Progenitor cell of endocrine pancreas (in vitro differentiated cells): ENCODE results near the gene YIPF6. TPM values are rescaled to one million over a fixed set of nuclear protein-coding genes. Genes with fewer than 3 reads are reported as not detected.
"Not testable (repeated sequence)": the region's sequence is repeated elsewhere in the genome, so short reads cannot be mapped to it uniquely, and the experiment has no call there.

Experiments
- DNase-seq: peaks from one replicate; pipeline ENCODE4 v3.0.0; 2021; ENCODE audit warnings: low spot score; ENCODE audit not compliant: unreplicated experiment
- H3K27ac Mint-ChIP-seq: 2 replicates; pipeline ENCODE4 v1.8.0; 2021; ENCODE audit warnings: mild to moderate bottlenecking, moderate library complexity, mixed read lengths
- H3K27me3 Mint-ChIP-seq: 2 replicates; pipeline ENCODE4 v1.8.0; 2021; ENCODE audit warnings: mixed read lengths
- H3K36me3 Mint-ChIP-seq: 2 replicates; pipeline ENCODE4 v1.8.0; 2022; ENCODE audit warnings: mixed read lengths; ENCODE audit not compliant: insufficient read depth
- H3K4me1 Mint-ChIP-seq: 2 replicates; pipeline ENCODE4 v1.8.0; 2021; ENCODE audit warnings: low read depth, mixed read lengths
- H3K4me3 Mint-ChIP-seq: 2 replicates; pipeline ENCODE4 v1.8.0; 2021; ENCODE audit warnings: low read depth, mild to moderate bottlenecking, moderate library complexity, mixed read lengths
- H3K9me3 Mint-ChIP-seq: 2 replicates; pipeline ENCODE4 v1.8.0; 2021; ENCODE audit warnings: low read depth, mixed read lengths
- CTCF ChIP-seq: fragments of 200-600 bp; sonication (generic); IDR thresholded peaks from one replicate; pipeline ENCODE4 v1.5.0; 2021; ENCODE audit warnings: antibody characterized with exemption, mild to moderate bottlenecking; ENCODE audit not compliant: unreplicated experiment
- total RNA-seq: library from RNA; stranded (reverse); gene quantifications from 2 replicates; pipeline ENCODE4 v1.2.1, GENCODE V29; 2021

Gene YIPF6
- total RNA-seq, 1 donor from 2014 or later, result 47.2 TPM

DNA sequence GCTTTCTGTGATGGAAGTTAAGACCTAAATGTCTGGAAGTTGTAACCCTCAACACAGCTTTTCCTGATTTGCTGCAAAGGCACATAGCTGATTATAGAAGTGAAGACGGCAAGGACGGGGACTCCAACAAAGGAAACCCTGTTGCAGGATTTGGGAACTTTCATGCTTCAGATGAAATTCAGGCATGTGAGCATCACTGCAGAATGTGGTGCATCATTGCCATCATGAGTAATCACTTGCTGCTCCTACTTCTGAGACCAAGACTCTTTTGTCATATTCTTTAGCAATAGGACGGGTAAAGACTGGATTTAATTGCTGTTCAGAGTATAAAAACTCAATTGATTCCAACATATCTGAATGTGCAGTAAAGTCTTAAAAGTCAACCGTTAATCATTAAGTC is 35.8 kb downstream of the YIPF6 start:
- Mint-ChIP-seq H3K27me3 (no peaks in the 10 kb centered on the region), H3K4me1 (peaks cover 7% of the 10 kb centered on the region), H3K36me3 (peaks cover 3% of the 10 kb centered on the region)

GRCh38 chrX:68536429-68536828 is 37.6 kb downstream of the YIPF6 start:
- Mint-ChIP-seq H3K27me3 (no peaks in the 10 kb centered on the region), H3K36me3 (peaks cover 2% of the 10 kb centered on the region), H3K4me3 (no peak overlapping the region), H3K27ac (no peak overlapping the region), H3K4me1 (peaks cover 7% of the 10 kb centered on the region), H3K9me3 (peaks cover 9% of the 10 kb centered on the region)
- DNase-seq, result no peak
- no peak for TF ChIP-seq CTCF

More for the DNA sequence above, 35.8 kb downstream of the YIPF6 start:
- no peak for TF ChIP-seq CTCF
- Mint-ChIP-seq H3K9me3 (peaks cover 4% of the 10 kb centered on the region), H3K27ac (no peak overlapping the region), H3K4me3 (no peak overlapping the region)
- DNase-seq, result no peak

DNA sequence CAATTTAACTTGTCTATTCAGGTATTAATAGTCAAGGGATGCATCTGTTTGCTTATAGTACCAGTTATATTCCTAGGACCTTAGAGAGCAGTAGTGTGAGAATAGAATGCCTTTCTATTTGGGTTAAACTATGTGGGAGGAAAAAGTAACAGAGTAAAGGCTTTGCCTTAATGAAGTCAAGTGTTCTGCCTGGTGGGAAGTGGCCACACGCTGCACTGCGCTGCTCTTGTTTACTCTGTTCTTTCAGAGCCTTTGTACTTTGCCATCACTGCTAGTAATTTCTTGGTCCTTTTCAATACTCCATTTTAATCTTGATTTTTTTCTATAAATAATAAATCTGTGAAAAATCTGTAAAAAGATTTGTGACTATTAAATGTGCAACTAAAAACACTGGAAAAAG is 38.0 kb downstream of the YIPF6 start:
- H3K4me3 Mint-ChIP-seq, result no peak overlapping the region
- DNase-seq, result no peak

GRCh38 chrX:68550193-68550592 is 51.3 kb downstream of the YIPF6 start:
- DNase-seq, result no peak
- H3K4me3 Mint-ChIP-seq, result no peak overlapping the region
- no peaks in the 10 kb centered on the region for H3K36me3 Mint-ChIP-seq
- TF ChIP-seq CTCF, result no peak
- H3K9me3 Mint-ChIP-seq, result peaks cover 16% of the 10 kb centered on the region
- H3K27ac Mint-ChIP-seq, result no peak overlapping the region
- no peaks in the 10 kb centered on the region for H3K4me1 Mint-ChIP-seq
- H3K27me3 Mint-ChIP-seq, result no peaks in the 10 kb centered on the region

More for the DNA sequence above, 38.0 kb downstream of the YIPF6 start:
- Mint-ChIP-seq H3K36me3 (peaks cover 1% of the 10 kb centered on the region), H3K4me1 (peaks cover 7% of the 10 kb centered on the region), H3K27ac (no peak overlapping the region), H3K27me3 (no peaks in the 10 kb centered on the region), H3K9me3 (peaks cover 13% of the 10 kb centered on the region)
- TF ChIP-seq CTCF, result no peak

DNA sequence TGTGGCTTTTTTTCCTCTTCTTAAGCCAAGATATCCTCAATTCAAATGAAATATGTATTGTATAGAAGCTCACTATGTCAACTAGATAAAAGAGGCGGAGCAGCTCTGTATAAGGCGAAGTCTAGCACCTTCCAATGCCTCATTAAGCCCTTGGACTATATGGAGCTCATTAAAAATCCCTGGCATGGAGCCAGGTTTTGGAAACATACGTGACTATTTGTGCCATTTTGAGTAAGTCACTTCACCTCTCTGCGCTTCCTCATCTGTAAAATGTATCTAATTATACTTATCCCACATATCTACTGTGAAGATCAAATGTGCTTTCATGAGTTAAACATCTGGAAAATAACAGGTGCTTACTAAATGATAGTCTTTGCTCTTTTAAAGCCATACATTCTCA is 57.2 kb downstream of the YIPF6 start:
- no peak overlapping the region for H3K4me3 Mint-ChIP-seq

DNA sequence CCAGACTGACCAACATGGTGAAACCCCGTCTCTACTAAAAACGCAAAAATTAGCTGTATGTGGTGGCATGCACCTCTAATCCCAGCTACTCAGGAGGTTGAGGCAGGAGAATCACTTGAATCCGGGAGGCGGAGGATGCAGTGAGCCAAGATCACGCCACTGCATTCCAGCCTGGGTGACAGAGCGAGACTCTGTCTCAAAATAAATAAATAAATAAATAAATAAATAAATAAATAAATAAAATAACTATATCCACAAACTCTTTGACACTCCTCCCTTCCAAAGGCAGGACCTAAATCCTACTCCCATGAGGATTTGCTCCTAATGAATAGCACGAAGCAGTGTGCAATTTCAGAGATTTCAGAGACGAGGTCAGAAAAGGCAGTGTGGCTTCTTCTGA is 58.3 kb downstream of the YIPF6 start:
- H3K4me3 Mint-ChIP-seq, H3K36me3 Mint-ChIP-seq, H3K27me3 Mint-ChIP-seq, H3K27ac Mint-ChIP-seq, DNase-seq, H3K4me1 Mint-ChIP-seq: not testable (repeated sequence)
- peaks cover 16% of the 10 kb centered on the region for H3K9me3 Mint-ChIP-seq

More for the DNA sequence above, 57.2 kb downstream of the YIPF6 start:
- H3K36me3 Mint-ChIP-seq, result no peaks in the 10 kb centered on the region
- H3K9me3 Mint-ChIP-seq, result peaks cover 13% of the 10 kb centered on the region
- DNase-seq, result no peak
- no peak for TF ChIP-seq CTCF
- no peaks in the 10 kb centered on the region for H3K4me1 Mint-ChIP-seq
- H3K27me3 Mint-ChIP-seq, result no peaks in the 10 kb centered on the region
- no peak overlapping the region for H3K27ac Mint-ChIP-seq

GRCh38 chrX:68559905-68560304 is 61.1 kb downstream of the YIPF6 start:
- H3K9me3 Mint-ChIP-seq, result peaks cover 27% of the 10 kb centered on the region
- H3K4me1 Mint-ChIP-seq, H3K27me3 Mint-ChIP-seq: not testable (repeated sequence)

More at GRCh38 chrX:68559905-68560304, 61.1 kb downstream of the YIPF6 start:
- H3K4me3 Mint-ChIP-seq, H3K36me3 Mint-ChIP-seq, DNase-seq, H3K27ac Mint-ChIP-seq: not testable (repeated sequence)
